ENCODE data around the gene POR.

POR gene

DNA sequence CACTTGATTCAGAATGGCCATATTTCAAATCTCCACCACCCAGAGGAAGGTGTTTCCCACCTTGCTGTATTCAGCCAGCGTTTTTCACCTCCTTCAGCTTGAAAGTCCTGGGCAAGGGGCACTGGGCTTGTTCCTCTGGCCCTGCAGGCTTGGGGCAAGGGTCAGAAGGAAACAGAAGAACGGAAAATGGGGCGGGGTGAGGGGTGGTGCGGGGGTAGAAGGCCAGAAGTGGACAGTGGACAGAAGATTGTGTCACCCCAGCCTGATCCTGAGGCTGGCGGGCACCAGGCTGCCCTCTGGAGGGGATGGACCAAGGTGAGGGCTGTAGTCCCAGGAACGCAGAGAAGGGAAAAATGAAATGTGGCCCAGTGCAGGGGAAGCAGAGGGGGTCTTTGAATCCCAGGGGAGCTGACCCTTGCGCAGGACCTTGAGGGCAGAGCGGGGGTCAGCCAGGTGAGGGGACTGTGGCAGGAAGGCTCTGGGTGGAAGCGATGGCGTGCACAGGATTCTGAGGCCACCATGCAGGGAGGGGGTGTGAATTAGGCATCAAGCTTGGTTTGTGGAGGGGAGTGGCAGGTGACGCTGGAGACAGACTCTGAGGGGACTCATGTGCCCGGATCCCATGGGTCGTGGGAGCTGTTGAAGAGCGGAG, 56.5 kb downstream of the POR start:
- ATAC-seq (ENCODE audit: low read depth) (no peak), DNase-seq (ENCODE audit: low spot score) (no peak)
- Histone ChIP-seq H3K27me3 (ENCODE audit: insufficient read depth, poor library complexity, severe bottlenecking) (no peaks in the 10 kb centered on the region), H3K4me1 (ENCODE audit: insufficient read depth, poor library complexity, severe bottlenecking) (no peaks in the 10 kb centered on the region), H3K9me3 (ENCODE audit: severe bottlenecking) (no peaks in the 10 kb centered on the region), H3K4me3 (ENCODE audit: severe bottlenecking) (no peak overlapping the region), H3K36me3 (ENCODE audit: low read depth) (peaks cover 11% of the 10 kb centered on the region; the same call in 1 of the 2 replicates), H3K27ac (ENCODE audit: poor library complexity, severe bottlenecking) (no peak overlapping the region)
- TF ChIP-seq, protein P1, sequence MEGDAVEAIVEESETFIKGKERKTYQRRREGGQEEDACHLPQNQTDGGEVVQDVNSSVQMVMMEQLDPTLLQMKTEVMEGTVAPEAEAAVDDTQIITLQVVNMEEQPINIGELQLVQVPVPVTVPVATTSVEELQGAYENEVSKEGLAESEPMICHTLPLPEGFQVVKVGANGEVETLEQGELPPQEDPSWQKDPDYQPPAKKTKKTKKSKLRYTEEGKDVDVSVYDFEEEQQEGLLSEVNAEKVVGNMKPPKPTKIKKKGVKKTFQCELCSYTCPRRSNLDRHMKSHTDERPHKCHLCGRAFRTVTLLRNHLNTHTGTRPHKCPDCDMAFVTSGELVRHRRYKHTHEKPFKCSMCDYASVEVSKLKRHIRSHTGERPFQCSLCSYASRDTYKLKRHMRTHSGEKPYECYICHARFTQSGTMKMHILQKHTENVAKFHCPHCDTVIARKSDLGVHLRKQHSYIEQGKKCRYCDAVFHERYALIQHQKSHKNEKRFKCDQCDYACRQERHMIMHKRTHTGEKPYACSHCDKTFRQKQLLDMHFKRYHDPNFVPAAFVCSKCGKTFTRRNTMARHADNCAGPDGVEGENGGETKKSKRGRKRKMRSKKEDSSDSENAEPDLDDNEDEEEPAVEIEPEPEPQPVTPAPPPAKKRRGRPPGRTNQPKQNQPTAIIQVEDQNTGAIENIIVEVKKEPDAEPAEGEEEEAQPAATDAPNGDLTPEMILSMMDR (IDR thresholded peaks at IDR 0.05; ENCODE audit: poor library complexity, severe bottlenecking): no peak

DNA sequence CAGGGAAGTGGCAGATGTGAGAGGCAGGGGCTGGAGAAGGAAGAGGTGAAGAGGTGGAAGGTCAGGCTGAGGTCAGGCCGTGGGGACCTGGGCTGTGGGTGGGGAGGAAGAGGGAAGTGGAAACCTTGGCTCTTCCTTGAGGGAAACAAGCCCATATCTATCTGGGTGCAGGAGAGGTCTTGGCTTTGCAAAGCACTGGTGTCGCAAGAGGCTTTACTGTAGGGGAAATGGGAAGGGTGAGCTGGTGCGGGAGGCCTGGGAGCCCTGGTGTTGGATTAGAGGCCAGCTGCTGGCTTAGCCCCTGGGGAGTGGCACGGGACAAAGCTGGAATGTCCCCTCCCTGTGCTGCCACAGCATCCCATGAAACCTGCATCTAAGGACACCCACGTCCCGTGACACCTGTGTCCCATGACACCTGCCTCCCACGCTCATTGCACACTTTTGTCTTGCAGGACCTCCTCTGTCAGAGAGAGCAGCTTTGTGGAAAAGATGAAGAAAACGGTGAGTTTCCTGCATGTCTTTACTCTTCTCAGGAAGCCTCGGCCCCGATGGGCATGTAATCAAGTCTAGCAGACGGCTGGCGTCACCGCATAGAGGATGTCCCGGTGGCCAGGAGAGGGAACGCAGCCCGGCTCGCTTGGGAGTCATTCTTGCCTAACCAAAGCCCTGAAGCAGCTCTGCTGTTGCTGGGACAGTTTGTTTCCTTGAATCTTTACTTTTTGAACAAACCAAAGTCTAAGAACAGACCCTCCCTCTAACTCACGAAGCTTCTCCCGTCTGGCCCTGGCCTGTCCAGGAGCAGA, 57.2 kb downstream of the POR start:
- Histone ChIP-seq H3K27me3 (ENCODE audit: insufficient read depth, poor library complexity, severe bottlenecking) (no peaks in the 10 kb centered on the region), H3K4me3 (ENCODE audit: severe bottlenecking) (no peak overlapping the region), H3K4me1 (ENCODE audit: insufficient read depth, poor library complexity, severe bottlenecking) (no peaks in the 10 kb centered on the region), H3K27ac (ENCODE audit: poor library complexity, severe bottlenecking) (no peak overlapping the region), H3K9me3 (ENCODE audit: severe bottlenecking) (no peaks in the 10 kb centered on the region), H3K36me3 (ENCODE audit: low read depth) (peaks cover 11% of the 10 kb centered on the region; the same call in 1 of the 2 replicates)
- ATAC-seq (ENCODE audit: low read depth): no peak
- DNase-seq (ENCODE audit: low spot score): no peak
- TF ChIP-seq, protein P1 (IDR thresholded peaks at IDR 0.05; ENCODE audit: poor library complexity, severe bottlenecking): no peak

DNA sequence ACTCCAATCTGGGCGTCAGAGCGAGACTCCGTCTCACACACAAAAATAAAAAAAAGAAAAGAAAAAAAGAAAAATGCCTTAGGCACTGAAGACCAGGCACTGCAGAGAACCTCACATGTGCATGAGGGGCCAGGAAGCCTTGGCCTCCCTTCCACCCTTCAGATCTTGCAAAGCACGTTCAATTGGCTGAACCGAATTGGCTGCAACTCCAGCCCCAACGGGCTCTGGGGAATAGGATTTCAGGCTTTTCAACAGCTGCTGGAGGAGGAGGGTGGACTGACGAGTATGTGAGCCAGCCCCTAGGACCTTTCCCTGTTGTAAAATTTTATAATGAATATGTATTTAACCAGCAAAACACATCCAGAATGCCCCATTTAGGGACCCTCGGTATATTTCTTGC, 62.8 kb downstream of the POR start:
- DNase-seq (ENCODE audit: low spot score): no peak
- no peaks in the 10 kb centered on the region for H3K9me3 ChIP-seq (ENCODE audit: severe bottlenecking)
- no peaks in the 10 kb centered on the region for H3K27me3 ChIP-seq (ENCODE audit: insufficient read depth, poor library complexity, severe bottlenecking)
- H3K36me3 ChIP-seq (ENCODE audit: low read depth): peaks cover 14% of the 10 kb centered on the region
- H3K4me1 ChIP-seq (ENCODE audit: insufficient read depth, poor library complexity, severe bottlenecking): no peaks in the 10 kb centered on the region
- no peak overlapping the region for H3K4me3 ChIP-seq (ENCODE audit: severe bottlenecking)
- H3K27ac ChIP-seq (ENCODE audit: poor library complexity, severe bottlenecking): no peak overlapping the region
- TF ChIP-seq, protein P1 (IDR thresholded peaks at IDR 0.05; ENCODE audit: poor library complexity, severe bottlenecking): no peak
- ATAC-seq (ENCODE audit: low read depth): no peak

DNA sequence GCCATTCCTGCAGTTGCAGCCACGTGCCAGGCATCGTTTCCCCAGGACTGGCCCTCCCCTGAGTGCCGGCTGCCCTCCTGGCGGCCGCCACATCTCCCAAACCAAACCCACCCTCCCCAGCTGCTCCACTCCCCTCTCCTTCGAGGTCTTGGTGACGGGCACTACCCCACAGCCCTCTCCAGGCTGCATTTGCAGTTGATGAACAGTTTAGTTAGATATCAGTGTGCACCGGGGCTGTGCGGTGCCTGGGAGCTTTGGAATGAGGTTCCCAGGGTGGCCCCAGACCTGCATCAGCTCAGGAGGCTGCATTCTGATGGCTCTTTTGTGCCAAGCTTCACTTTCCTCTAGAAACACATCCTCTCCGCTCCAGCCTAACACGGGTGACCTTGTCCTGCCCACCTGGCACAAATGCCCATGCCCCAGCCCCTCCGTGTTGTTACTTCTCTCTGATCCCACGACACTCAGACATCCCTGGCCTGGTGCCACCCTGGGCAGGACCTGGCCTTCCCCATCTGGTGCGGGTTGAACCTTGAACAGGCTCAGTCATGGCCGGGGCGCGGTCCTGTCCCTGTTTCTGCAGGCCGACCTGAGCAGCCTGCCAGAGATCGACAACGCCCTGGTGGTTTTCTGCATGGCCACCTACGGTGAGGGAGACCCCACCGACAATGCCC, 64.9 kb downstream of the POR start:
- H3K27ac ChIP-seq (ENCODE audit: poor library complexity, severe bottlenecking): no peak overlapping the region
- no peak overlapping the region for H3K4me3 ChIP-seq (ENCODE audit: severe bottlenecking)
- H3K27me3 ChIP-seq (ENCODE audit: insufficient read depth, poor library complexity, severe bottlenecking): no peaks in the 10 kb centered on the region
- no peak for DNase-seq (ENCODE audit: low spot score)
- no peaks in the 10 kb centered on the region for H3K4me1 ChIP-seq (ENCODE audit: insufficient read depth, poor library complexity, severe bottlenecking)
- H3K36me3 ChIP-seq (ENCODE audit: low read depth): peaks cover 16% of the 10 kb centered on the region
- TF ChIP-seq, protein P1 (IDR thresholded peaks at IDR 0.05; ENCODE audit: poor library complexity, severe bottlenecking): no peak
- no peak for ATAC-seq (ENCODE audit: low read depth)
- no peaks in the 10 kb centered on the region for H3K9me3 ChIP-seq (ENCODE audit: severe bottlenecking)

Data from RWPE2 (cell line).